SK-MEL-5 (cell line): Measurements from ENCODE around the gene PGA4. TPM values are rescaled to one million over a fixed set of nuclear protein-coding genes. Genes with fewer than 3 reads are reported as not detected.
"Not testable (repeated sequence)": the region's sequence is repeated elsewhere in the genome, so short reads cannot be mapped to it uniquely, and the experiment has no call there.

ENCODE experiments used
- DNase-seq: peaks from one replicate; pipeline ENCODE4 v3.0.0-alpha.2; 2016; ENCODE audit warnings: low read depth, low spot score
- in situ Hi-C: cut with HindIII; loops from 2 replicates; pipeline ENCODE4 v1.10.0; 2016; ENCODE audit warnings: low sequenced_read_pairs, high pct_unique_total_duplicates, low pct_unique_long_range_greater_than_20kb
- total RNA-seq: library from RNA; depleted of rRNA; stranded (reverse); fragments of >200 nt; shearing (Covaris generic); gene quantifications from 2 replicates; pipeline ENCODE4 v1.2.3, GENCODE V29; 2014

The PGA4 gene
- total RNA-seq, 1 experiment from 2014 or later = not detected

DNA sequence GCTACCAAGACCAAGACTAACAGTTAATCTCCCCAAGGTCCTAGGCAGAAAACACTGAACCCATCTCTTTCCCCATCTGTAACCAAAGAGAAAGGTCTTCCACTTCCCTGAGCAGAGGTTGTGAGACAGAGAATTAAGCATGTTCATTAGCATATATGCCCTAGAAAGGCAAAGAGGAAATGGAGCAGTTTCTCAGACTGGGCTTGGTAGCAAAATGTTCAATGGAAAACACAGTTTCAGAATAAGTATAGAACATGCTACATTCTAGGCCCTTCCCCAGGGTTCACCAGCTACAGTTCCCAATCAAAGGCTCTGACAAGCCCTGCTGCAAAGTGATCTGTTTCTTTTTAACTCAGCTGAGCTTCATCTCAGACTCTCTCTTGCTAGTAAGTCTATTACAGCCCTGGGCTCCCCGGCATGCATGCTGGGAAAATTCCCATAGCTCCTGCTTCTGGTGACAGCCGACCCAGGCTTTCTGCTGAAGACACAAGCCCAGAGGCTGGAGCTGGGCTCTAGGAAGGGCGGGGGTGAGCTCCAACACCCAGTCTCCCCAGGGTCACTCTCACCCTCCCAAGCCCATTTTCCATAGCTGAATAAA is 10.5 kb downstream of the PGA4 start:
- in situ Hi-C loops, DNase-seq: not testable (repeated sequence)

DNA sequence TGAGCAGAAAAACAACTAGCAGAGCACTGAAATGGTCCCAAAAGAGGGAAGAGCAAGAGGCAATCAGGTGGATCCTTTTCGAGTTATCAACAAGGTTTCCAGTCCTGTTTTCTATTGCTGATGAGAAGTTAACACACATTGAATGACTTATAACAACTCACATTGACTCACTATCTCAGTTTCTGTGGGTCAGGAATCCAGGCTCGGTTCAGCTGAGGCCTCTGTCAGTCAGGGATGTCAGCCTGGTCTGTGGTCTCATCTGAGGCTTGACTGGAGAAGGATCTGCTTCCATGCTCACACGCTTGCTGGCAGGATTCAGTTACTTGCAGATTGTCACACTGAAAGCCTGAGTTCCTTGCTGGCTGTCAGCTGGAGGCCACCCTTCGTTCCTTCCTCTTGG is 15.0 kb downstream of the PGA4 start:
- DNase-seq, in situ Hi-C loops: not testable (repeated sequence)

DNA sequence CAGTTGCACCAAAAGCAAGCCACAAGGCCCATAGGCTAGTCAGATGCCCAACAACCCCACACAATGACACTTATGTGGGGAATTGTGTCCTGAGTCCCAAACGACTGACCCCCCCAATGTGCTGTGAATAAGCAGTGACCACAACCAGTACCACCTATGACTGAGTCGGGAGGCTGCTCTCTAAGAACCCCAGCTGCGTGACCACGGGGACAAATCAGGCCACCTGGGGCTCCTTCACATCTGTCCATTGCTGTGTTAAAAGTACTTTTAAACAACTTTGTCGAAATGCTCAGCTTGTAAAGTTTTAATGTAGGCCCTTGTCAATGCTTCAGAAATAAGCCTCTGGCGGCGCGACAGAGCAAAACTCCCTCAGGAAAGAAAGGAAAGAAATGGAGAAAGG is 18.1 kb downstream of the PGA4 start:
- in situ Hi-C loops, DNase-seq: not testable (repeated sequence)

DNA sequence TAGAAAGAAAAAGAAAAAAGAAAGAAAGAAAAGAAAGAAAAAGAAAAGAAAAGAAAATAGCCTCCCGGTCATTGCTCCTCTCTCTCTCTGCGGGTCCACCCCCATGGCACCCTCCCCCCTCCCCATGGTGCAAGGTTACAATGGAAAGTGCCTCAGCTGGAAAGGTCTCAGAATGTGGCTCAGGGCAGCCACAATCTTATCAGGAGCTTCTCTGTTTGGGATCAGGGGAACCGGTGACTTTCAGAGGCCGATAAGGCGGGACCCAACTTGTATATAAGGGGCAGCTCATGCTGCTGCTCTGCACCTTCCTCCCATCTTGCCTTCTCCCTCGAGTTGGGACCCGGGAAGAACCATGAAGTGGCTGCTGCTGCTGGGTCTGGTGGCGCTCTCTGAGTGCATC is 18.7 kb downstream of the PGA4 start, which contains the start of gene PGA5:
Gene PGA5, plus strand, starts transcription at position 301 of the 400 bp plus-strand sequence. Its CDS starts 52 bp downstream, at position 353.
- DNase-seq, in situ Hi-C loops: not testable (repeated sequence)

DNA sequence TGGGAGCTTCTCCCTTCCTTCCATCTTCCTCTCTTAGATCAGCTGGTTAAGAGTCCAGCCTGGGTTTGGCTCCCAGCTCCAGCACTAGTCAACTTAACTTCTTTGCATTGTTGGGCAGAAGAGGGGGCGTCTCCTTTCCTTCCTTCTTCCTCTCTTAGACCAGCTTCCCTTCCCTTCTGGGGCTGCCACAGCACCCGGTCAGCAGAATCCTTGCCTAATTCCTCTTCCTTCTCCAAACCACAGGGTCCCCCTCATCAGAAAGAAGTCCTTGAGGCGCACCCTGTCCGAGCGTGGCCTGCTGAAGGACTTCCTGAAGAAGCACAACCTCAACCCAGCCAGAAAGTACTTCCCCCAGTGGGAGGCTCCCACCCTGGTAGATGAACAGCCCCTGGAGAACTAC is 19.4 kb downstream of the PGA4 start:
- in situ Hi-C loops, DNase-seq: not testable (repeated sequence)

DNA sequence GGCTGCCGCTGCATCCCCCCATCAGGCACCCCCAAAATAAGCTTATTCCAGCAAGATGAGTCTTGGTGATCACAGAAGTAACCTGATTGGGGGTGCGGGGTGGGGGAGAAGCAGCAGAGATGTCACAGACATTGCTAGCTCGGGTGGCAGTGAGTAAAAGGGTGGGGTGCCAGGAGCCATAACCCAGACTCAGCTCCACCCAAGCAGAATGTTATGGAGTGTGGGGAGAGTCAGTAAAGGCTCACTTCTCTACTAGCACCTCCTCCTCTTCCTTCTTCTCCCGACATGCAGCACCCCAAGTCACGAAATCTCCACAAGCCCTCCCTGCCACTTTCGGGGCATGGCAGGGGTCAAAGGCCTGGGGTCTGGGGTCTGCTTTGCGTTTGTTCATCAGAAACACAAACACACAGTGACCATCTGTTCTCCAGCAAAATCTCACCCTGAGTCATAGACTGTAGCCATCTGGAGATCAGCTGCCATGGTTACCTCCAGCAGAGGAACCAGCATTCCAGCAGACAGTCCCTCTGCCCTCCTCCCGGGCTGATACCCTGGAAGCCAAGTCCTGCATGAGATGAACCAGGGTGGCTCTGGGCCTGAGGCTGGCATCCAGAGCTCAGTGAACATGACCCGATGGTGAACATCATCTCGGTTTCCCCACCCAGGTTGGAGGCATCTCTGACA is 23.3 kb downstream of the PGA4 start:
- in situ Hi-C loops, DNase-seq: not testable (repeated sequence)

DNA sequence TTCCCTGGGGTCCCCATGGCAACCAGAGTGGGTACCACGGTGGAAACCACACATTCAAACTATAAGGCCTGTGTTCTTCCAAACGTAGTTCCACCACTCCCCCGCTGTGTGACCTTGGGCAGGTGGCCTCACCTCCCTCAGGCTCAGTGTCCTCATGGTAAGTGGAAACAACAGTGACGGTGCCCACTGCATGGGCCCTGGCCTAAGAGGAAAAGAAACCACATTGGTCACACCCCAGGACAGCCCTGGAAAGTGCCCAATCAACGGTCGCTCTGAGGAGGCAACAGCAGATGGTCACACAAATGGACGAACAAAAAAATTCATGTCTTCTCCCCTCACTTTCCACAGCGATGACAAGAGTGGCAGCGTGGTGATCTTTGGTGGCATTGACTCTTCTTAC is 25.9 kb downstream of the PGA4 start:
- DNase-seq, in situ Hi-C loops: not testable (repeated sequence)

DNA sequence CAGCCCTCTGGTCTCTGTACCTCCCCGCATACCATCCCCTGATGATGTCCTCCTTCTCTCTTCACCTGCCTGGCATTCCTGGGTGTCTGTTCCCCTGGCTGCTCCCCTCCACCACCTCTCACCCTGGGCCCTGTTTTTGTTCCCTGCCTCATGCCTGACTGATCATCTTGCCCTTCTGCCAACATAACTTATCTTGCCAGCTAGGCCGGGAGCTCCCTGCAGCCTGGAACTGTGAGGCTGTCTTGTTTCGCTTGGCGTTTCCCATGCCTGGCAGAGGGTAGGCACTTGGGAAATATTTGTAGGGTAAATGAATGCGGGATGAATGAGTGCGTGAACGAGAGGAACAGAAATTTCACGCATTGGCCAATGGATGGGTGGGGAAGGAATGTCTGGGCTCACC is 27.1 kb downstream of the PGA4 start:
- DNase-seq, in situ Hi-C loops: not testable (repeated sequence)

DNA sequence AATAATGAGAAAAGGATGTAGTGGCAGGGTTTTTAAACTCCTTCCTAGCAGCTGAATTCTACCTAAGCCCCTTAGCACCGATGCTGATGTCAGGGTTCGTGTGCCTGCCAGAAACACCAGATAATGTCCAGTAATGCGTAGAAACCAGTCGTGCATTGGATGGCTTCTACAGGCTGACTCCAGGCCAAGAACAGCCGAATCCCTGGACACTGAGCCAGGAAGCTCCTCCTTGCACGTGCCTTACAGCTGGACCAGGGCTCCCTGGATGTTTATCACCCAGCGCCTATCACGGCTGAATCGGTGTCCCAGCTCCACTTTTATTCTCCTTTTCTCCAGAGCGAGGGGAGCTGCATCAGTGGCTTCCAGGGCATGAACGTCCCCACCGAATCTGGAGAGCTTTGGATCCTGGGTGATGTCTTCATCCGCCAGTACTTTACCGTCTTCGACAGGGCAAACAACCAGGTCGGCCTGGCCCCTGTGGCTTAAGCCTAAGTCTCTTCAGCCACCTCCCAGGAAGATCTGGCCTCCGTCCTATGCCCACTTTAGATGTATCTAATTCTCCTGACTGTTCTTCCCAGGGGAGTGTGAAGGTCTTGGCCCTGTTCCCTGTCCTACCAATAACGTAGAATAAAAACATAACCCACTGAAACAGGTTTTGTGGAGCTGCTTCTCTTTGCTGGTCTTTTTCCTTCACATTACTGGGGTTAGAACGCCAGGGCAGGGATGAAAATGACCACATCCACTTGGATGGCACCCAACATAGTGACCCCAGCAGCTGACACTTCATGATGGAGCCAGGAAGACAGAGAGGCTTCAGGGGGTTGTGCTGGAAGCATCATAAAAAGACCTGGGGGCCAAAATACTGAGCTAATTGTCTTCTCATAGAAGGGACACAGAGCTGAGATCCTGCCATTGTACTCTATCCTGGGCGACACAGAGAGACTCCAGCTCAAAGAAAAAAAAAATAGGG is 28.9 kb downstream of the PGA4 start:
- DNase-seq, in situ Hi-C loops: not testable (repeated sequence)

DNA sequence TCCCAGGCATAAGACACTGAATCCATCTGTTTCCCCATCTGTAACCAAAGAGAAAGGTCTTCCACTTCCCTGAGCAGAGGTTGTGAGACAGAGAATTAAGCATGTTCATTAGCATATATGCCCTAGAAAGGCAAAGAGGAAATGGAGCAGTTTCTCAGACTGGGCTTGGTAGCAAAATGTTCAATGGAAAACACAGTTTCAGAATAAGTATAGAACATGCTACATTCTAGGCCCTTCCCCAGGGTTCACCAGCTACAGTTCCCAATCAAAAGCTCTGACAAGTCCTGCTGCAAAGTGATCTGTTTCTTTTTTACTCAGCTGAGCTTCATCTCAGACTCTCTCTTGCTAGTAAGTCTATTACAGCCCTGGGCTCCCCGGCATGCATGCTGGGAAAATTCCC is 30.2 kb downstream of the PGA4 start:
- in situ Hi-C loops, DNase-seq: not testable (repeated sequence)

DNA sequence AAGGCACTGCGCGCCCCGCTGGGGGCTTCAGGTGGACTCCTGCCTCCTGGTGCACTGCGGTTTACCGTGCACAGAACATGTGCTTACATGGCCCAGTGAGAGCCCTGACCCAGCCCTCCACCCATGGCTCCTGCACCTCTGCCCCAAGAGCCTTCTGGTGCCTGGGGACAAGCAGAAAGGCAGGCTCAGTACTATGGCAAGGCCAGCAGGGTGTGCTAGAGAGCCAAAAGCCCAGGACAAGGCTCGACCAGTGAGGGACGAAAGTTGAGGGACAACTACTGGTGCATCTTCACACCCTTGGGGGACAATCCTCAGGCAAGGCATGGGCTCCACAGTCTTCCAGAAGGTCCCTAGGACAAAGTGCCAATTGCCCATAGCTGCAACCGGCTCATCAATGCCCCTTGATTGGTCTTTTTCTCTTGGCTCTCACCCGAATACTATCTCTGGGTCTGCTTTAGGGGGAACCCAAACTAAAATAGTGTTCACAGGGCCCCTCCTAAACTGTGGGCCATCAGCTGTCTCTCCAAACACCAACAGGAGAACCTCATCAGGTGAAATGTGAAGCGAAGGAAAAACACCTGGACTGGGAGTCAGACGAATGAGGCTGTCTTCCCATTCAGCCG is 32.4 kb downstream of the PGA4 start:
- DNase-seq = peak; percentile 71
- in situ Hi-C loops = no loop called here

DNA sequence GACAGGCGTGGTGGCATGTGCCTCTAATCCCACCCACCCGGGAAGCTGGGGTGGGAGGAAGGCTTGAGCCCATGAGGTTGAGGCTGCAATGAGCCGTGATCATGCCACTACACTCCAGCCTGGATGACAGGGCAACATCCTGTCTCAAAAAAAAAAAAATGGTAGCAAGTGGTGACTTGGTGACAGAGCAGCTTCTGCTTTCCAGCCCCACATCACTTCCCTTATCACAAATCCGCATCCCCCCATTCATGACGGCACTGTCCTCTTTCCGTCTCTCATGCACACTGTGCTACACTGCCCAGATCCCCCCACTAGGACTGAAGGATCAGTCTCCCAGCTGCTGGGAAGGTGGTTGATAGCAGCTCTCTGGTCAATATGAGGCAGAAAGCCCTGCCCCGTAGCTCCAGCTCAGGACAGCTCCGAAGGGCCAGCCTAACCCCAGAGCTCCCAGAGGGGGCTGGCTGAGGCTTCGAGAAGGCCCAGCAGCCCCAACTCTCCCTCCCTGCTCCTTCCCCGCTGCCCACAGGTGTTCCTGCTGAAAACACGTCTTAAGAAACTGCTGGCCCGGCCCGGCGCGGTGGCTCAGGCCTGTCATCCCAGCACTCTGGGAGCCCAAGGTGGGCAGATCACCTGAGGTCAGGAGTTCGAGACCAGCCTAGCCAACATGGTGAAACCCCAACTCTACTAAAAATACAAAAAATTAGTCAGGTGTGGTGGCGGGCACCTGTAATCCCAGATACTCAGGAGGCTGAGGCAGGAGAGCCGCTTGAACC is 34.7 kb downstream of the PGA4 start:
- in situ Hi-C loops = no loop called here
- DNase-seq = no peak

DNA sequence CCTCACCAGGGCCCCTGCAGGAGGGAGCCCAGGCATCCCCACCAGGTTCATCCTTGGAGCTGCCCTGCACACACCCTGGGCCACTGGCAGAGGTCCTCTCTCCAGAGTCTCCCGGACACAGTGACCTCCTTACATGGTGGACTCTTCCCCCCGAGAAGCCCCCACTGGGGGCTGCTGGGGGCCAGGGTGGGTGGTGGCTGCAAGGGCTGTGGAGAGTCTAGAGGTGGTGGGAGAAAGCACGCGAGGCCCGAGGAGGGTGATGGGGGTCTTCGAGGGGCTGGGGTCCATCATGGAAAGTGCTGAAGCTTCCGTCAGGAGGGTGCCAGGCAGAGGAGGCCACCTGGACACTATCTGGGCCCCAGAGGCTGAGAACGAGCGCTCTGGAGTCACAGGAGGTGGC is 36.4 kb downstream of the PGA4 start:
- no peak for DNase-seq
- in situ Hi-C loops = no loop called here

DNA sequence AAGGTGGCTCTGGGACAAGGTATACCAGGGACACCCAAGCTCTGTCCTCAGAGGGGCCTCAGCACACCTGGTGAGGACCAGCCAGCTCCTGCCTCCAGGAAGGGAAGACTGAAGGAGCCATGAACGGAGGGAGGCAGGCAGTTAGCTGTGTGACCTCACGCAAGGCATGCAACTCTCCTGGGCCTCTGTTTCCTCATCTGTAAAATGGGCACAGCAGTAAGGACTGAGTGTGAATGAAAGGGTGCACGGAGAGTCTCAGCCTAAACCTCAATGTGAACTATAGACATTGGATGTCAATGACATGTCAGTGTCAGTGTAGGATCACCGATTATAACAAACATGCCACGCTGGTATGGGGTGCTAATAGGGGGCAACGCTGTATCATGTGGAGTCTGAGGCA is 37.2 kb downstream of the PGA4 start:
- no peak for DNase-seq
- in situ Hi-C loops = no loop called here

DNA sequence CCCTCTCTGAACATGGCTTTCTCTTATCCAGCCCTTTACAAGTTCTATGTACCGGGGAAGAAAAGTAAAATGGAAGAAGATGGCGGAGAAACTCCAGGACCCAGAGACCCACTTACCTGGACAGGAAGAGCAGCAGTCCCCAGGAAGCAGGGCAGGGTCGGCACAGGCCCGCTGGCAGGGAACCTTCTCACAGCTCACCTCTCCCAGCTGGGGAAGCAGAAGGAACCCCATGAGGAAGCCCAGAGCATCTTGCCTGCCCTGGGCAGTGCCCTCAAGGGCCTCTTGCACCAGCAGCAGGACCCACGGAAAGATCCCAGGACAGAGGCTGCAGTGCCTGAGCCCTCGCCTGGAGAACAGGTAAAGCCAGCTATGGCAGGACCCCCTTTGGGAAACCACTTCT is 42.2 kb downstream of the PGA4 start:
- in situ Hi-C loops = no loop called here
- no peak for DNase-seq

DNA sequence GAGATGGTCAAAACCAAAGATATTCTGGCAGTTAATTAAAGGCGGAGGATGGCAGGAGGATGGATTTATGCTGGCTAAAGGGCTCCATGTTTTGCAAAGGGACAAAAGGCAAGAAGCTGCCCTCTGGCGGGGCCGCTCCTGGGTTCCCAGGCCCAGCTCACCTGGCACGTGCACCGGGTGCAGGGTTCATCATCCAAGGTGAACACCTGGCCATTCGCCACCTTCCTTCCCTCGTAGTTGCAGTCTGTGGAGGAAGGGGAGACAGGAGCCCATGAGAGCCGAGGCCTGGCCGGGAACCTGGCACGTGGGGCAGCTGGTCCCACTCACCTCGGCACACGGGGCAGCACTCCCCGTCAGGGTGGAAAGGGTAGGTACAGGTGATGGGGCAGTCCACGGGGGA is 42.6 kb downstream of the PGA4 start:
- no peak for DNase-seq
- in situ Hi-C loops = no loop called here

DNA sequence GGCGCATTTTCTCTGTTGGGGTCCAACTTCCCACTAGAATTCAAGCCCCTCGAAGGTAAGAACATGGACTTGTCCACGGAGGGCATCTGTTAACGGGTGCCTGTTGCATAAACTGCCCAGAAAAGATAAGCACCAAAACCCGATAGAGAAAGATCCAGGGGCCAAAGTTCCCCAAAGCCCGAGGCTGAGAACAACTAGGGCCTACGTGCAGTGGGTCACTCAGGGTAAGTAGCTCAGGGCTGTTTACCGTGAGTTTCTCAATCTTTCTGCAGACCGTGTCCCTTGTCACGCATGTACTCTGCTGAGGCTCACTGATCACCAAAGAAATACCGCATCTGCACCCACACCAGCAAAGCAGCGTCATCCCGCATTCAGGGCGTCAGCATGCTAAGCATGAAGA is 43.2 kb downstream of the PGA4 start:
- no peak for DNase-seq
- in situ Hi-C loops = no loop called here
